ENCODE results near the gene CELA2A.
"Not testable (repeated sequence)": the region's sequence is repeated elsewhere in the genome, so short reads cannot be mapped to it uniquely, and the experiment has no call there.

CELA2A gene

GRCh38 chr1:15504436-15504835 is 47.9 kb downstream of the CELA2A start:
- no peak for DNase-seq

- no peak for DNase-seq
Observed at GRCh38 chr1:15506831-15507230, 50.3 kb downstream of the CELA2A start.

- no peak for DNase-seq
Observed at GRCh38 chr1:15507278-15507677, 50.7 kb downstream of the CELA2A start.

- no peak for DNase-seq
Observed at GRCh38 chr1:15508700-15509487, 52.4 kb downstream of the CELA2A start.

- no peak for DNase-seq
Observed at GRCh38 chr1:15509586-15509985, 53.1 kb downstream of the CELA2A start.

- DNase-seq: no peak
Observed at GRCh38 chr1:15510611-15511405, 54.3 kb downstream of the CELA2A start.

- no peak for DNase-seq
Observed at GRCh38 chr1:15513192-15513591, 56.7 kb downstream of the CELA2A start.

GRCh38 chr1:15513919-15514318 is 57.4 kb downstream of the CELA2A start:
- no peak for DNase-seq

GRCh38 chr1:15514557-15514956 is 58.0 kb downstream of the CELA2A start:
- not testable (repeated sequence) for DNase-seq

GRCh38 chr1:15515022-15515663 is 58.6 kb downstream of the CELA2A start:
- DNase-seq: no peak

- DNase-seq: no peak
Observed at GRCh38 chr1:15519625-15520024, 63.1 kb downstream of the CELA2A start.

- not testable (repeated sequence) for DNase-seq
Observed at GRCh38 chr1:15521206-15521906, 64.8 kb downstream of the CELA2A start.
